Thoracic aorta (tissue), 2 donors: ENCODE measurements around the gene PDZRN3. TPM values are rescaled to one million over a fixed set of nuclear protein-coding genes. Genes with fewer than 3 reads are reported as not detected.

Experiments
- ATAC-seq: fragments of 150-250 bp; one replicate; pipeline ENCODE4 v1.8.0; 2017; ENCODE audit warnings: low read depth; ENCODE audit not compliant: insufficient number of reproducible peaks, low FRiP score
- DNase-seq: peaks from one replicate; pipeline ENCODE4 v3.0.0-alpha.2; 2020; ENCODE audit warnings: low spot score
- H3K27ac ChIP-seq, 2 donors: fragments of 200-600 bp; sonication (generic); 1 replicate in 1 of 2; 2 replicates in 1 of 2; pipeline ENCODE4 v1.5.1; 2016; ENCODE audit warnings: mild to moderate bottlenecking in 2 of 2, moderate library complexity in 2 of 2
- H3K27me3 ChIP-seq: fragments of 200-600 bp; sonication (generic); replicated peaks from 2 replicates; pipeline ENCODE4 v1.6.0; 2016; ENCODE audit warnings: mild to moderate bottlenecking; ENCODE audit not compliant: insufficient read depth
- H3K36me3 ChIP-seq: fragments of 200-600 bp; sonication (generic); one replicate; pipeline ENCODE4 v1.5.1; 2016
- H3K4me1 ChIP-seq, 2 donors: fragments of 200-600 bp; sonication (generic); 1 replicate in 1 of 2; 2 replicates in 1 of 2; pipeline versions ENCODE4 v1.5.1 to v1.6.0; 2016; ENCODE audit warnings: low read depth in 2 of 2, mild to moderate bottlenecking in 1 of 2; ENCODE audit not compliant: control insufficient read depth in 1 of 2
- H3K4me3 ChIP-seq: fragments of 200-600 bp; sonication (generic); 2 replicates; pipeline ENCODE4 v1.5.1; 2016; ENCODE audit warnings: mild to moderate bottlenecking
- H3K9me3 ChIP-seq: fragments of 200-600 bp; sonication (generic); 2 replicates; pipeline ENCODE4 v1.5.1; 2016
- total RNA-seq, 2 donors: library from RNA; depleted of rRNA; stranded (reverse); fragments of >200 nt; gene quantifications; one replicate each; pipeline versions ENCODE4 v1.1.0 to v1.2.3, GENCODE V29; 2016
- TF ChIP-seq, protein P1 (sequence below): fragments of 200-600 bp; sonication (generic); IDR thresholded peaks from one replicate; pipeline ENCODE4 v1.5.1; 2019; ENCODE audit warnings: antibody characterized with exemption

Gene PDZRN3
- total RNA-seq, 2 donors from 2014 or later, result 140 to 166 TPM

DNA sequence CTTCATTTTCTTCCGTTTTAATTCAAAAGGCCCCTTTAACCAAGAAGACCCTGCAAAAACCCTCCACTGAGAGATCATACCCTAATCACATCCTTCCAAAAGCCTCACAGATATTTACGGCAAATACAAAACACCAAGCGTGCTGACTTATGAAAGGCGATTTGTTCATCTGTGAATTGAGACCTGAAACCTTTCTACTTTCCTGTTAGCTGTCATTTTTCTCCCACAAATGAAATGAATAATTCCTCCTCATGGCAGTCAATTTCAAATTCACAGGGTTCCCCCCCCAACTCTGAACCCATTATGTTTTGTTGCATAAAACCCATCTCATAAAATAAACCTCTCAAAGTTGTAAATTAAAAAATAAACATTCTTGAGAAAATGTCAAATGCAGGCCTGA is 149.6 kb downstream of the PDZRN3 start:
- TF ChIP-seq, protein P1, sequence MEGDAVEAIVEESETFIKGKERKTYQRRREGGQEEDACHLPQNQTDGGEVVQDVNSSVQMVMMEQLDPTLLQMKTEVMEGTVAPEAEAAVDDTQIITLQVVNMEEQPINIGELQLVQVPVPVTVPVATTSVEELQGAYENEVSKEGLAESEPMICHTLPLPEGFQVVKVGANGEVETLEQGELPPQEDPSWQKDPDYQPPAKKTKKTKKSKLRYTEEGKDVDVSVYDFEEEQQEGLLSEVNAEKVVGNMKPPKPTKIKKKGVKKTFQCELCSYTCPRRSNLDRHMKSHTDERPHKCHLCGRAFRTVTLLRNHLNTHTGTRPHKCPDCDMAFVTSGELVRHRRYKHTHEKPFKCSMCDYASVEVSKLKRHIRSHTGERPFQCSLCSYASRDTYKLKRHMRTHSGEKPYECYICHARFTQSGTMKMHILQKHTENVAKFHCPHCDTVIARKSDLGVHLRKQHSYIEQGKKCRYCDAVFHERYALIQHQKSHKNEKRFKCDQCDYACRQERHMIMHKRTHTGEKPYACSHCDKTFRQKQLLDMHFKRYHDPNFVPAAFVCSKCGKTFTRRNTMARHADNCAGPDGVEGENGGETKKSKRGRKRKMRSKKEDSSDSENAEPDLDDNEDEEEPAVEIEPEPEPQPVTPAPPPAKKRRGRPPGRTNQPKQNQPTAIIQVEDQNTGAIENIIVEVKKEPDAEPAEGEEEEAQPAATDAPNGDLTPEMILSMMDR, result no peak
- ATAC-seq (no peak), DNase-seq (no peak)
- Histone ChIP-seq H3K27ac (no peak overlapping the region), H3K4me3 (no peak overlapping the region), H3K9me3 (no peaks in the 10 kb centered on the region), H3K36me3 (no peaks in the 10 kb centered on the region), H3K27me3 (no peaks in the 10 kb centered on the region), H3K4me1 (peaks cover 0 to 30% of the 10 kb centered on the region in 2 donors)

DNA sequence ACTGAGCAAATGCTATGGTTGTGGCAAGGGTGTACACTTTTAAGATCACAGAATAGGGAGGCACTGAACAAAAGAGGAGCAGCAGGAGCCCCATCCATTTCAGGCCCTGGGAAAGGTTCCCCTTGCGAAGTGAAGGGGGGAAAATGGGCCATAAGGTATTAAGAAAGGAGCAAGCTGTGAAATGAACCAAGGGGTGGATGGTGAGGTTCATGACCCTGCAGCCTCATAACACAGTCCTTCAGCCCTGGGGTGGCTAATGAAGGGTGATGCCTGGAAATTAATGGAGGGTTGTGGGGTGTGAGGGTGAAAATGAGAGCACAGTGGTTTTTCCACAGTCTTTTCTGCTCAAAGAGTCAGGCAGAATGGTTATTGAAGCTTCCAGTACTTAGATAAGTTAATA is 150.1 kb downstream of the PDZRN3 start:
- TF ChIP-seq, protein P1, result no peak
- ATAC-seq (no peak), DNase-seq (no peak)
- Histone ChIP-seq H3K27ac (no peak overlapping the region), H3K27me3 (no peaks in the 10 kb centered on the region), H3K4me3 (no peak overlapping the region), H3K4me1 (peaks cover 0 to 24% of the 10 kb centered on the region in 2 donors), H3K36me3 (no peaks in the 10 kb centered on the region), H3K9me3 (no peaks in the 10 kb centered on the region)

DNA sequence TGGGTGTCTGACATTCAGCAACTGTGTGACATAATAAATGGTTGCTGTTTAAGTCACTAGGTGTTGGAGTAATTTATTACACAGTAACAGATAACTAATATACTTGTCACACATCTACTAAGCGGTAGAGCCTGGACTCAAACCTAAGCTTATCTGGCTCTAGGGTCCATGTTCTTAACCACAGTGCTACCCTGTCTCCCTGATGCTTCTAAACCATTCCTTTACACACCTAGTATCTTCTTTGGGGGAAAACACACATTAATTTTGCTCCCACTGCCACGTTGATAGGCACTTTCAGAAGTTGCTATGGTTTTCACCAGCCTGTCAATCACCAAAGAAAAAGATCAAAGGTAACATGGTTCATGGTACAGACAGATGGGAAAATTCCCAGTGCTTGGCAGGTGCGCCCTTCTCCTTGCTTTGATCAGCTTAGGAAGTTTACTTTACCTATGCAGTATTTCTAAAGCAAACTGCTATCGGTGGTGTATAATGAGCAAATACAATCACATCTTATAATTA is 150.8 kb downstream of the PDZRN3 start:
- Histone ChIP-seq H3K4me3 (no peak overlapping the region), H3K27me3 (no peaks in the 10 kb centered on the region), H3K9me3 (no peaks in the 10 kb centered on the region), H3K27ac (no peak overlapping the region), H3K36me3 (no peaks in the 10 kb centered on the region), H3K4me1 (peaks cover 0 to 24% of the 10 kb centered on the region in 2 donors)
- TF ChIP-seq, protein P1, result no peak
- ATAC-seq (no peak), DNase-seq (no peak)

DNA sequence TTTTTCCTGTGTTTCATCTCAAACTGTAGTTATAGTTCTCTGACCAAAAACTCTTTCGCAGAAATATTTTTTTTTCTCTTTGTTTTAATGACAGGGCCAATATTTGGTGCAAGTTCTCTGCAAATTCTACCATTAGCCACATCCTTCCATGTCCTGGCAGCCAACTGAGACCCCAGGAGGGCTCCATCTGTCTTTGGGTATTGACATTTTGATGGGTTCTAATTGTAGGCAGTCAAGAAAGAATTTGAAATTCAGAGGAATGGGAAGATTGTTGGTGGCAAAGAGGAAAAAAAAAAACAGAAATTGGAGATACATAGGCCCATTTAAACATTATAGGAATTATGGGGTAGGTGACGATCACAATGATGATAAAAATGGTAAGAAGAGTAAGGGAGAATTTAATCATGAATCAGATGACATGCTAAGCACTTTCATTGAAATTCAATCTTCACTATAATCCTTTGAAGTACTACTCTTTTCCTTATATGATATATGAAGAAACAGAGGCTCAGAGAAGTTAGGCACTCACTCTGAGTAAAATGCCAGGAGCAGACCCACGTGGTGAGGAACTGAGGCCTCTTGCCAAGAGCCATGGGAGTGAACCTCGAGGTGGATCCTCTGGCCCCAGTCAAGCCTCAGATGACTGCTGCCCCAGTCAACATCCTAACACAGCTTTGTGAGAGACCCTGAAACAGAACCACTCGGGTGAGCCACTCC is 151.4 kb downstream of the PDZRN3 start:
- H3K9me3 ChIP-seq, result no peaks in the 10 kb centered on the region
- no peak overlapping the region for H3K4me3 ChIP-seq
- TF ChIP-seq, protein P1, result no peak
- no peak for DNase-seq
- ATAC-seq, result no peak
- H3K27me3 ChIP-seq, result no peaks in the 10 kb centered on the region
- no peak overlapping the region for H3K27ac ChIP-seq
- no peaks in the 10 kb centered on the region for H3K36me3 ChIP-seq
- peaks cover 0 to 24% of the 10 kb centered on the region in 2 donors for H3K4me1 ChIP-seq

DNA sequence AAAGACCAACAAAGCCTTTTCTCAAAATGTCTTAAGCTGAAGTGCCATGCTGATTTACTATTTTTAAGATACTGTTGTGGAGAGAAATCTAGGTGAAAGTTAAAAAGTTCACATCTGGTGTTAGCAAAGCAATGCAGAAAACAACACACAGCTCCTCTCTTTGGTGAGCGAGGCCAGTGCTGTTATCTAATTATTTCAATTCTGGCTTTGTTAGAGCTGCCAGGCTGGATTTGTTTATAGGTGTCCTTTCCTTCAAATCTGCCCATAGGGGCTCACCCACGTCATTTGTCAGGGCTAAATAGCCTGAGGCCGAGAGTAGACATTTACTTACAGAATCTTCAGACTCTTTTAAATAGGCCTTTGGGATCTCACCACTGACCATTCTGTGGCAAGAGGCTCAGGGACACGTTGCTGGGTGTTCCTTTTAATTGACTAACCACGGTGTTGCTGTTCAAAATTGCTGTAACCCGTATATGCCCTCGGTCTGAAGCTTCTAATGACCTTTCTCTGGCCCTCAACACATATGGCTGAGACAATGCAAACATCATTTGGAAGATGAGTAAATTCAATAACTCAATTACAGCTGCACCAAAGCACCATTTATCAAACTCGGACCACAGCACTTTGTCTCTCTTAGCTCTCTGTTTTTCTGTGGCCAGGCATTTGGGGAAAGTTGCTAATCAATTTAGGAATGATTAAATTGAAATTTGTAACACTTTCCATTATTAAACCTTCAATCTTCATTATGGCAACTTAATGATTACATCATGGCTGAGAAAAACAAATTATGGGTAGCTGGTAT is 152.6 kb downstream of the PDZRN3 start:
- H3K27ac ChIP-seq, result no peak overlapping the region
- TF ChIP-seq, protein P1, result no peak
- no peak for DNase-seq

More for the DNA sequence above, 152.6 kb downstream of the PDZRN3 start:
- no peaks in the 10 kb centered on the region for H3K9me3 ChIP-seq
- no peaks in the 10 kb centered on the region for H3K27me3 ChIP-seq
- no peaks in the 10 kb centered on the region for H3K36me3 ChIP-seq
- ATAC-seq, result no peak
- H3K4me1 ChIP-seq, result peaks cover 0 to 29% of the 10 kb centered on the region in 2 donors
- no peak overlapping the region for H3K4me3 ChIP-seq
